GM23338 (cell line): ENCODE data around the gene TRIO. TPM values are rescaled to one million over a fixed set of nuclear protein-coding genes. Genes with fewer than 3 reads are reported as not detected.

Experiments used
- ATAC-seq: fragments of 200-7000 bp; cut with Tn5 transposase; 3 replicates; pipeline ENCODE4 v1.9.1; 2020
- DNase-seq: peaks from one replicate; pipeline ENCODE4 v3.0.0-alpha.2; 2015; ENCODE audit warnings: low spot score
- H2AFZ ChIP-seq: fragments of 200-600 bp; sonication (generic); 2 replicates; pipeline ENCODE4 v1.8.0; 2016; ENCODE audit warnings: antibody characterized with exemption, mild to moderate bottlenecking, moderate library complexity
- H3F3A ChIP-seq: fragments of 200-600 bp; sonication (generic); replicated peaks from 2 replicates; pipeline ENCODE4 v1.8.0; 2017; ENCODE audit warnings: antibody characterized with exemption, mixed run types, low read depth
- H3K27ac ChIP-seq: fragments of 200-600 bp; sonication (generic); 2 replicates; pipeline ENCODE4 v1.6.1; 2016; ENCODE audit warnings: low read depth
- H3K27me3 ChIP-seq: fragments of 200-600 bp; sonication (generic); 2 replicates; pipeline ENCODE4 v1.8.0; 2016; ENCODE audit warnings: mild to moderate bottlenecking, mixed run types, moderate library complexity; ENCODE audit not compliant: insufficient read depth
- H3K36me3 ChIP-seq: fragments of 200-600 bp; sonication (generic); 2 replicates; pipeline ENCODE4 v1.8.0; 2016; ENCODE audit warnings: mild to moderate bottlenecking; ENCODE audit not compliant: insufficient read depth
- H3K4me1 ChIP-seq: fragments of 200-600 bp; sonication (generic); 2 replicates; pipeline ENCODE4 v1.8.0; 2016; ENCODE audit warnings: mild to moderate bottlenecking, moderate library complexity; ENCODE audit not compliant: insufficient read depth
- H3K4me2 ChIP-seq: fragments of 200-600 bp; sonication (generic); 2 replicates; pipeline ENCODE4 v1.7.1; 2017; ENCODE audit warnings: mixed run types
- H3K4me3 ChIP-seq: fragments of 200-600 bp; sonication (generic); 2 replicates; pipeline ENCODE4 v1.6.1; 2016; ENCODE audit warnings: mixed run types
- H3K79me2 ChIP-seq: fragments of 200-600 bp; sonication (generic); replicated peaks from 2 replicates; pipeline ENCODE4 v1.8.0; 2017; ENCODE audit warnings: mild to moderate bottlenecking; ENCODE audit not compliant: insufficient read depth
- H3K9me2 ChIP-seq: fragments of 200-600 bp; sonication (generic); 2 replicates; pipeline ENCODE4 v1.8.0; 2017; ENCODE audit not compliant: insufficient read depth
- H4K20me1 ChIP-seq: fragments of 200-600 bp; sonication (generic); replicated peaks from 2 replicates; pipeline ENCODE4 v1.8.0; 2017; ENCODE audit warnings: mild to moderate bottlenecking; ENCODE audit not compliant: insufficient read depth
- H3K27ac Mint-ChIP-seq: 2 replicates; pipeline ENCODE4 v1.8.0; 2020; ENCODE audit warnings: inconsistent platforms, mild to moderate bottlenecking, moderate library complexity, mixed read lengths
- H3K27me3 Mint-ChIP-seq: 3 replicates; pipeline ENCODE4 v1.8.0; 2022; ENCODE audit warnings: low read depth, mild to moderate bottlenecking, moderate library complexity, mixed read lengths, inconsistent platforms; ENCODE audit not compliant: insufficient read depth, poor library complexity
- H3K36me3 Mint-ChIP-seq: 3 replicates; pipeline ENCODE4 v1.8.0; 2021; ENCODE audit warnings: low read depth, mild to moderate bottlenecking, inconsistent platforms, moderate library complexity, mixed read lengths
- H3K4me1 Mint-ChIP-seq: 3 replicates; pipeline ENCODE4 v1.8.0; 2020; ENCODE audit warnings: mild to moderate bottlenecking, inconsistent platforms, mixed read lengths
- H3K4me3 Mint-ChIP-seq: 3 replicates; pipeline ENCODE4 v1.8.0; 2021; ENCODE audit warnings: moderate library complexity, mild to moderate bottlenecking, inconsistent platforms, mixed read lengths
- H3K9me3 Mint-ChIP-seq: 3 replicates; pipeline ENCODE4 v1.8.0; 2020; ENCODE audit warnings: moderate library complexity, mild to moderate bottlenecking, inconsistent platforms, mixed read lengths
- CREB1 ChIP-seq: fragments of 250-450 bp; sonication (Bioruptor Pico); IDR thresholded peaks from 2 replicates; pipeline ENCODE4 v1.5.0; 2020; ENCODE audit warnings: low read depth, mild to moderate bottlenecking, moderate library complexity
- CTCF ChIP-seq, 2 experiments: fragments of 200-600 bp in 1 of 2; sonication (generic) in 1 of 2; conservative IDR thresholded peaks; 2 replicates each; pipeline versions ENCODE4 v1.5.1 to v1.6.1; 2016 to 2017; ENCODE audit warnings: antibody characterized with exemption in 2 of 2, low read depth in 2 of 2, mild to moderate bottlenecking in 2 of 2, moderate library complexity in 1 of 2
- ETS1 ChIP-seq: IDR thresholded peaks from 2 replicates; pipeline ENCODE4 v1.6.1; 2016; ENCODE audit warnings: antibody characterized with exemption
- EZH2 ChIP-seq: fragments of 200-600 bp; sonication (generic); IDR thresholded peaks from one replicate; pipeline ENCODE4 v1.8.0; 2017; ENCODE audit warnings: antibody characterized with exemption, mild to moderate bottlenecking, low read depth; ENCODE audit not compliant: unreplicated experiment
- JUNB ChIP-seq: IDR thresholded peaks from one replicate; pipeline ENCODE4 v1.6.1; 2016; ENCODE audit warnings: antibody characterized with exemption; ENCODE audit not compliant: unreplicated experiment
- NANOG ChIP-seq: IDR thresholded peaks from 2 replicates; pipeline ENCODE4 v1.6.1; 2016; ENCODE audit warnings: antibody characterized with exemption, borderline replicate concordance
- POLR2AphosphoS5 ChIP-seq: IDR thresholded peaks from 2 replicates; pipeline ENCODE4 v1.6.1; 2016; ENCODE audit warnings: antibody characterized with exemption, low read depth
- REST ChIP-seq: IDR thresholded peaks from one replicate; pipeline ENCODE4 v1.6.1; 2018; ENCODE audit warnings: antibody characterized with exemption; ENCODE audit not compliant: unreplicated experiment
- STAT1 ChIP-seq: IDR thresholded peaks from one replicate; pipeline ENCODE4 v1.6.1; 2016; ENCODE audit warnings: antibody characterized with exemption; ENCODE audit not compliant: unreplicated experiment
- ZNF114 ChIP-seq: fragments of 250-450 bp; sonication (Bioruptor Pico); IDR thresholded peaks from 2 replicates; pipeline ENCODE4 v1.5.0; 2020; ENCODE audit warnings: mild to moderate bottlenecking, moderate library complexity
- ZNF331 ChIP-seq: fragments of 250-450 bp; sonication (Bioruptor Pico); IDR thresholded peaks from 2 replicates; pipeline ENCODE4 v1.5.0; 2020; ENCODE audit warnings: low read depth, mild to moderate bottlenecking, moderate library complexity
- ZNF462 ChIP-seq: fragments of 250-450 bp; sonication (Bioruptor Pico); IDR thresholded peaks from 2 replicates; pipeline ENCODE4 v1.5.0; 2020; ENCODE audit warnings: mild to moderate bottlenecking, moderate library complexity
- polyA plus RNA-seq: library from polyadenylated mRNA; unstranded; fragments of >200 nt; fragmentation: Nextera tagmentation; extraction: Ambion mirVana; gene quantifications from 2 replicates; pipeline ENCODE4 v1.2.1, GENCODE V29; 2016
- total RNA-seq: library from RNA; depleted of rRNA; stranded (reverse); fragments of >200 nt; shearing (Covaris generic); gene quantifications from 2 replicates; pipeline ENCODE4 v1.2.3, GENCODE V29; 2014

Gene TRIO
- total and polyA plus RNA-seq, 2 experiments from 2014 or later = 13.8 to 113 TPM

- H3K4me3 ChIP-seq = no peak overlapping the region
- H3K36me3 ChIP-seq = no peaks in the 10 kb centered on the region
- Mint-ChIP-seq H3K4me1 (no peaks in the 10 kb centered on the region), H3K27me3 (no peaks in the 10 kb centered on the region), H3K36me3 (no peaks in the 10 kb centered on the region), H3K9me3 (no peaks in the 10 kb centered on the region), H3K4me3 (no peak overlapping the region), H3K27ac (no peak overlapping the region)
- H3F3A ChIP-seq = no peaks in the 10 kb centered on the region
- no peaks in the 10 kb centered on the region for H3K4me1 ChIP-seq
- H3K27me3 ChIP-seq = no peaks in the 10 kb centered on the region
- no peak overlapping the region for H3K4me2 ChIP-seq
- no peak for ATAC-seq
- no peaks in the 10 kb centered on the region for H3K79me2 ChIP-seq
- no peaks in the 10 kb centered on the region for H4K20me1 ChIP-seq
- H3K27ac ChIP-seq = no peak overlapping the region
- TF ChIP-seq CTCF (conservative IDR thresholded peaks at IDR 0.05; ENCODE audit: low read depth in 2 of 2) = no peak
- TF ChIP-seq POLR2AphosphoS5 = no peak
- no peak for TF ChIP-seq CREB1 (CRISPR knock-in tag)
- TF ChIP-seq ETS1 = no peak
- TF ChIP-seq ZNF462 = no peak
- no peak for TF ChIP-seq NANOG
- no peak for TF ChIP-seq REST
- TF ChIP-seq EZH2 = no peak
- no peak for TF ChIP-seq ZNF114 (CRISPR knock-in tag)
- no peak for TF ChIP-seq STAT1
- no peak for TF ChIP-seq ZNF331 (CRISPR knock-in tag)
- TF ChIP-seq JUNB = no peak
- H3K9me2 ChIP-seq = no peaks in the 10 kb centered on the region
- no peak for DNase-seq
- H2AFZ ChIP-seq = no peak overlapping the region
Measured at GRCh38 chr5:14528115-14528514, 385.0 kb downstream of the TRIO start.
